SK-N-SH treated with all-trans-retinoic acid at 6 μM for 48 hours (cell line): Measurements from ENCODE around the gene ATP9A.

ENCODE experiments used
- ATAC-seq: fragments of 200-7000 bp; cut with Tn5 transposase; 3 replicates; pipeline ENCODE4 v1.9.1; 2020; ENCODE audit warnings: mild to moderate bottlenecking, moderate library complexity
- ARNTL ChIP-seq: fragments of 450-650 bp; formaldehyde crosslinking; IDR thresholded peaks from 2 replicates; pipeline ENCODE4 v1.5.0; 2020; ENCODE audit warnings: low read depth, mild to moderate bottlenecking, moderate library complexity, borderline replicate concordance
- BACH2 ChIP-seq: fragments of 250-450 bp; sonication (Bioruptor Pico); IDR thresholded peaks from 2 replicates; pipeline ENCODE4 v1.9.0; 2021; ENCODE audit warnings: mild to moderate bottlenecking, borderline replicate concordance
- CREB5 ChIP-seq: fragments of 250-450 bp; sonication (Bioruptor Pico); IDR thresholded peaks from 2 replicates; pipeline ENCODE4 v1.5.1; 2020; ENCODE audit warnings: low read depth, mild to moderate bottlenecking, moderate library complexity
- CSDC2 ChIP-seq: fragments of 250-450 bp; sonication (Bioruptor Pico); IDR thresholded peaks from 2 replicates; pipeline ENCODE4 v1.5.0; 2020; ENCODE audit warnings: mild to moderate bottlenecking, moderate library complexity
- CSRNP3 ChIP-seq: fragments of 250-450 bp; sonication (Bioruptor Pico); IDR thresholded peaks from 2 replicates; pipeline ENCODE4 v1.5.1; 2021; ENCODE audit warnings: mild to moderate bottlenecking, moderate library complexity
- ESRRG ChIP-seq: fragments of 250-450 bp; sonication (Bioruptor Pico); IDR thresholded peaks from 2 replicates; pipeline ENCODE4 v1.6.1; 2021; ENCODE audit warnings: mild to moderate bottlenecking
- GLIS3 ChIP-seq: fragments of 250-450 bp; sonication (Bioruptor Pico); IDR thresholded peaks from 2 replicates; pipeline ENCODE4 v1.5.0; 2020; ENCODE audit warnings: mild to moderate bottlenecking, moderate library complexity
- ISL1 ChIP-seq: fragments of 250-450 bp; sonication (Bioruptor Pico); IDR thresholded peaks from 2 replicates; pipeline ENCODE4 v2.1.2; 2022; ENCODE audit warnings: mild to moderate bottlenecking, moderate library complexity
- OSR1 ChIP-seq: fragments of 250-450 bp; sonication (Bioruptor Pico); IDR thresholded peaks from 2 replicates; pipeline ENCODE4 v1.8.0; 2022; ENCODE audit warnings: moderate library complexity, mild to moderate bottlenecking, inconsistent platforms
- PATZ1 ChIP-seq: fragments of 250-450 bp; sonication (Bioruptor Pico); IDR thresholded peaks from 2 replicates; pipeline ENCODE4 v1.8.0; 2020; ENCODE audit warnings: mild to moderate bottlenecking, moderate library complexity, borderline replicate concordance
- PPARA ChIP-seq: fragments of 250-450 bp; sonication (Bioruptor Pico); IDR thresholded peaks from 2 replicates; pipeline ENCODE4 v1.5.0; 2020; ENCODE audit warnings: mild to moderate bottlenecking, borderline replicate concordance
- RARB ChIP-seq: fragments of 250-450 bp; sonication (Bioruptor Pico); IDR thresholded peaks from 2 replicates; pipeline ENCODE4 v1.8.0; 2021; ENCODE audit warnings: mild to moderate bottlenecking, moderate library complexity
- SNAI2 ChIP-seq: fragments of 250-450 bp; sonication (Bioruptor Pico); IDR thresholded peaks from 2 replicates; pipeline ENCODE4 v1.5.0; 2020; ENCODE audit warnings: mild to moderate bottlenecking, moderate library complexity
- TCF4 ChIP-seq: fragments of 250-450 bp; sonication (Bioruptor Pico); IDR thresholded peaks from 2 replicates; pipeline ENCODE4 v1.8.0; 2021; ENCODE audit warnings: mild to moderate bottlenecking, moderate library complexity, borderline replicate concordance
- TOX ChIP-seq: fragments of 250-450 bp; sonication (Bioruptor Pico); IDR thresholded peaks from 2 replicates; pipeline ENCODE4 v1.8.0; 2021; ENCODE audit warnings: mild to moderate bottlenecking, moderate library complexity, borderline replicate concordance
- ZC3H10 ChIP-seq: fragments of 250-450 bp; sonication (Bioruptor Pico); IDR thresholded peaks from 2 replicates; pipeline ENCODE4 v1.5.1; 2021; ENCODE audit warnings: mild to moderate bottlenecking, moderate library complexity
- ZFP3 ChIP-seq: fragments of 250-450 bp; sonication (Bioruptor Pico); IDR thresholded peaks from 2 replicates; pipeline ENCODE4 v1.5.0; 2020; ENCODE audit warnings: mild to moderate bottlenecking, moderate library complexity
- ZFP30 ChIP-seq: fragments of 450-650 bp; formaldehyde crosslinking; IDR thresholded peaks from 2 replicates; pipeline ENCODE4 v1.5.0; 2022; ENCODE audit warnings: mild to moderate bottlenecking, moderate library complexity
- ZNF565 ChIP-seq: fragments of 450-650 bp; formaldehyde crosslinking; conservative IDR thresholded peaks from 2 replicates; pipeline ENCODE4 v1.5.0; 2020; ENCODE audit warnings: low read depth, mild to moderate bottlenecking, moderate library complexity
- ZNF70 ChIP-seq: fragments of 450-650 bp; formaldehyde crosslinking; IDR thresholded peaks from 2 replicates; pipeline ENCODE4 v1.5.0; 2020; ENCODE audit warnings: mild to moderate bottlenecking, moderate library complexity
- ZNF8 ChIP-seq: fragments of 450-650 bp; formaldehyde crosslinking; IDR thresholded peaks from 2 replicates; pipeline ENCODE4 v1.5.0; 2020; ENCODE audit warnings: mild to moderate bottlenecking, moderate library complexity
- TF ChIP-seq, protein P1 (sequence below): fragments of 250-450 bp; sonication (Bioruptor Pico); IDR thresholded peaks from 2 replicates; pipeline ENCODE4 v1.8.0; 2021; ENCODE audit warnings: low read depth, mild to moderate bottlenecking, moderate library complexity, borderline replicate concordance

The ATP9A gene

DNA sequence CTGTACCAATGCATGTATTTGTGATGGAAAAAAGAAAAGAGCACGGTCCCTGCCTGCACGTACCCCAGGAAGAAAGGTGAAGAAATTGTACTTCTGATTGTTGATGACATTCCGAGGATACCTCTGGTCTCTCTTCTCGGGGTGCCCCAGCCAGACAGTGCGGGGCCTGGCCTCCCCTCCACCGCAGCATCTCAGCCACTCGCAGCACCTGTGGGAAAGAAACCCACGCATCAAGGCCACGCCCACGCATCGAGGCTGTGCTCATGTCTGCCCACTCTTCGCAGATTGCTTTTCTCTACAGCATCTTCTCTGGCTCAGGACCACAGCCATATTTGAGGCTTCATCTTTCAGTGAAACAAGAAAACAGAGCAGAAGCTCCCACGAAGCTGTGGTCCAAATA, 38.4 kb downstream of the ATP9A start:
- no peak for ATAC-seq
- TF ChIP-seq ESRRG (CRISPR knock-in tag) (no peak), OSR1 (CRISPR knock-in tag) (no peak), CSDC2 (CRISPR knock-in tag) (no peak), ZFP3 (CRISPR knock-in tag) (no peak), GLIS3 (CRISPR knock-in tag) (no peak), ZFP30 (CRISPR knock-in tag) (no peak), ZC3H10 (CRISPR knock-in tag) (no peak), ZNF70 (CRISPR knock-in tag) (no peak), ISL1 (no peak), CREB5 (CRISPR knock-in tag) (no peak), BACH2 (no peak), RARB (CRISPR knock-in tag) (no peak), PPARA (no peak), SNAI2 (CRISPR knock-in tag) (no peak), TOX (CRISPR knock-in tag) (no peak)

DNA sequence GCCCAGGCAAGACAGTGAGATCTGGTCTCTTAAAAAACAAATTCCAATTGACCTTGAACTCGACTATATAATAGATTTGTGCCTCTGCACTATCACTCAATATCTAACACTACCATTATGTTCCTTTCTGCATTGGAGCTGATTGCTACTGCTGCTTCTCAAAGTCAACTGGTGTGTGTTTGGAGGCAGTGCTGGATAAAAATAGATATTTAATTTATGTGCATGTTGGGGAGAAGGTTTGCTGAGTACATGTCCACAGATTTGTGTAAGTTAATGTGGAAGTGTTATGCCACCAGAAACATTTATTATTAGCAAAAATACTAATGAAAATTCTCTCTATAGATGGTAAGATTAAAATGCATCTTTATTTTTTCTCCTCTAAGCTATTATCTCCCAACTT, 39.5 kb downstream of the ATP9A start:
- no peak for ATAC-seq

GRCh38 chr20:51727872-51728271, 40.3 kb downstream of the ATP9A start:
- no peak for ATAC-seq
- TF ChIP-seq ISL1 (no peak), ZNF8 (CRISPR knock-in tag) (no peak), ZC3H10 (CRISPR knock-in tag) (no peak), SNAI2 (CRISPR knock-in tag) (no peak), ZNF70 (CRISPR knock-in tag) (no peak), BACH2 (no peak), ZFP3 (CRISPR knock-in tag) (no peak), CSDC2 (CRISPR knock-in tag) (no peak), CSRNP3 (CRISPR knock-in tag) (no peak), ZNF565 (no peak), OSR1 (CRISPR knock-in tag) (no peak), ARNTL (no peak), TCF4 (CRISPR knock-in tag) (no peak), ZFP30 (CRISPR knock-in tag) (no peak)
- TF ChIP-seq, protein P1, sequence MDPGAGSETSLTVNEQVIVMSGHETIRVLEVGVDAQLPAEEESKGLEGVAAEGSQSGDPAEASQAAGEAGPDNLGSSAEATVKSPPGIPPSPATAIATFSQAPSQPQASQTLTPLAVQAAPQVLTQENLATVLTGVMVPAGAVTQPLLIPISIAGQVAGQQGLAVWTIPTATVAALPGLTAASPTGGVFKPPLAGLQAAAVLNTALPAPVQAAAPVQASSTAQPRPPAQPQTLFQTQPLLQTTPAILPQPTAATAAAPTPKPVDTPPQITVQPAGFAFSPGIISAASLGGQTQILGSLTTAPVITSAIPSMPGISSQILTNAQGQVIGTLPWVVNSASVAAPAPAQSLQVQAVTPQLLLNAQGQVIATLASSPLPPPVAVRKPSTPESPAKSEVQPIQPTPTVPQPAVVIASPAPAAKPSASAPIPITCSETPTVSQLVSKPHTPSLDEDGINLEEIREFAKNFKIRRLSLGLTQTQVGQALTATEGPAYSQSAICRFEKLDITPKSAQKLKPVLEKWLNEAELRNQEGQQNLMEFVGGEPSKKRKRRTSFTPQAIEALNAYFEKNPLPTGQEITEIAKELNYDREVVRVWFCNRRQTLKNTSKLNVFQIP (CRISPR knock-in tag) = no peak

More for the DNA sequence above, 39.5 kb downstream of the ATP9A start:
- TF ChIP-seq RARB (CRISPR knock-in tag) (no peak), PATZ1 (CRISPR knock-in tag) (no peak), ZC3H10 (CRISPR knock-in tag) (no peak), BACH2 (no peak), ZNF70 (CRISPR knock-in tag) (no peak), CSDC2 (CRISPR knock-in tag) (no peak), ISL1 (no peak), OSR1 (CRISPR knock-in tag) (no peak), CSRNP3 (CRISPR knock-in tag) (no peak), CREB5 (CRISPR knock-in tag) (no peak), ESRRG (CRISPR knock-in tag) (no peak), ZFP30 (CRISPR knock-in tag) (no peak), ARNTL (no peak), TOX (CRISPR knock-in tag) (no peak), GLIS3 (CRISPR knock-in tag) (no peak)
